CD4-positive, alpha-beta T cell treated with Interferon gamma for 1 hour (primary cell): ENCODE results near the gene TBCK.
"Not testable (repeated sequence)": the region's sequence is repeated elsewhere in the genome, so short reads cannot be mapped to it uniquely, and the experiment has no call there.

Source experiments
- DNase-seq: peaks from one replicate; pipeline ENCODE4 v3.0.0-alpha.2; 2020

The TBCK gene

GRCh38 chr4:106277140-106277675, 38.8 kb downstream of the TBCK start:
- no peak for DNase-seq

GRCh38 chr4:106273831-106274230, 42.2 kb downstream of the TBCK start:
- no peak for DNase-seq

- no peak for DNase-seq
These were observed 45.3 kb downstream of the TBCK start for GRCh38 chr4:106270736-106271135.

GRCh38 chr4:106269711-106270110, 46.3 kb downstream of the TBCK start:
- DNase-seq: no peak

GRCh38 chr4:106268786-106269185, 47.2 kb downstream of the TBCK start:
- no peak for DNase-seq

GRCh38 chr4:106266201-106266600, 49.8 kb downstream of the TBCK start:
- no peak for DNase-seq

- DNase-seq: no peak
These were observed 51.7 kb downstream of the TBCK start for GRCh38 chr4:106264331-106264728.

- no peak for DNase-seq
These were observed 52.2 kb downstream of the TBCK start for GRCh38 chr4:106263594-106264330.

GRCh38 chr4:106261980-106262379, 54.0 kb downstream of the TBCK start:
- no peak for DNase-seq

- DNase-seq: no peak
These were observed 57.6 kb downstream of the TBCK start for GRCh38 chr4:106258145-106259045.

- DNase-seq: no peak
These were observed 59.8 kb downstream of the TBCK start for GRCh38 chr4:106256190-106256589.

- DNase-seq: no peak
These were observed 60.8 kb downstream of the TBCK start for GRCh38 chr4:106255195-106255594.

- no peak for DNase-seq
These were observed 62.5 kb downstream of the TBCK start for GRCh38 chr4:106253364-106254129.

- no peak for DNase-seq
These were observed 68.4 kb downstream of the TBCK start for GRCh38 chr4:106247600-106247999.

- DNase-seq: no peak
These were observed 69.6 kb downstream of the TBCK start for GRCh38 chr4:106246441-106246840.

- DNase-seq: no peak
These were observed 70.8 kb downstream of the TBCK start for GRCh38 chr4:106245176-106245575.

- no peak for DNase-seq
These were observed 75.3 kb downstream of the TBCK start for GRCh38 chr4:106240699-106241098.

GRCh38 chr4:106238820-106239420, 77.1 kb downstream of the TBCK start:
- DNase-seq: no peak

GRCh38 chr4:106231931-106232330, 84.1 kb downstream of the TBCK start:
- DNase-seq: no peak

- no peak for DNase-seq
These were observed 93.5 kb downstream of the TBCK start for GRCh38 chr4:106222548-106222947.

GRCh38 chr4:106213291-106213690, 102.7 kb downstream of the TBCK start:
- not testable (repeated sequence) for DNase-seq

- no peak for DNase-seq
These were observed 106.0 kb downstream of the TBCK start for GRCh38 chr4:106210021-106210420.
